HG03064 (cell line): ENCODE data around the gene GPR42.
"Not testable (repeated sequence)": the region's sequence is repeated elsewhere in the genome, so short reads cannot be mapped to it uniquely, and the experiment has no call there.

Experiments
- ATAC-seq: cut with Tn5 transposase; IDR thresholded peaks from one replicate; pipeline ENCODE4 v1.9.1; 2021; ENCODE audit warnings: low read depth; ENCODE audit not compliant: unreplicated experiment

GPR42 gene

DNA sequence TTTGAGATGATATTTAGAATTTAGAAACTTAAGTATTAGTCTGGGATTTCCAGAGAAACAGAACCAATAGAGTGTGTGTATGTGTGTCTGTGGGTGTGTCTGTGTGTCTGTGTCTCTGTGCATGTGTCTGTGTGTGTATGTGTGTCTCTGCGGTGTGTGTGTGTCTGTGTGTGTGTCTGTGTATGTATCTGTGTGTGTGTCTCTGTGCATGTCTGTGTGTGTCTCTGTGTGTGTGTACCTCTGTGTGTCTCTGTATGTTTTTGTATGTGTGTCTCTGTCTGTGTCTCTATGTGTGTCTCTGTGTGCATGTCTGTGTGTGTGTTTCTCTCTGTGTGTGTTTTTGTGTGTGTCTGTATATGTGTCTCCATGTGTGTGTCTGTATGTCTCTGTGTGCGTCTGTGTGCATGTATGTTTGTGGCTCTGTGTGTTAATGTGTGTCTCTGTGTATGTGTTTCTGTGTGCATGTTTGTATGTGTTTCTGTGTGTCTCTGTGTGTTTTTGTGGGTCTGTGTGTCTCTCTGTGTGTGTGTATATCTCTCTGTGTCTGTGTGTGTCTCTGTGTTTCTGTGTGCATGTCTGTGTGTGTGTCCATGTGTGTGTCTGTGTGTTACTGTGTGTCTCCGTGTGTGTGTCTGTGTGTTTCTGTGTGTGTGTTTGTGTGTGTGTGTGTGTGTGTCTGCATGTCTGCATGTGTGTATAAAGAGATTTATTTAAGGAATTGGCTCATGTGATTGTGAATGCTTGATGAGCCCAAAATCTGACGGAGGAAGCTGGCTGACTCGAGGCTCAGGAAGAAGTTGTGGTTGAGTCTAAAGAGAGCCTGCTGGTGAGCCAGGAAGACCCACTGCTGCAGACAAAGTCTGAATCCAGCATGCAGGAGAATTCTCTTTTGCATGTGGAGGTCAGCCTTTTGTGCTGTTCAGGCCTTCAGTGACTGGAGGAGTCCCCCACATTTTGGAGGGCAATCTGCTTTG lies 22.2 kb downstream of the GPR42 start:
- ATAC-seq, result no peak

DNA sequence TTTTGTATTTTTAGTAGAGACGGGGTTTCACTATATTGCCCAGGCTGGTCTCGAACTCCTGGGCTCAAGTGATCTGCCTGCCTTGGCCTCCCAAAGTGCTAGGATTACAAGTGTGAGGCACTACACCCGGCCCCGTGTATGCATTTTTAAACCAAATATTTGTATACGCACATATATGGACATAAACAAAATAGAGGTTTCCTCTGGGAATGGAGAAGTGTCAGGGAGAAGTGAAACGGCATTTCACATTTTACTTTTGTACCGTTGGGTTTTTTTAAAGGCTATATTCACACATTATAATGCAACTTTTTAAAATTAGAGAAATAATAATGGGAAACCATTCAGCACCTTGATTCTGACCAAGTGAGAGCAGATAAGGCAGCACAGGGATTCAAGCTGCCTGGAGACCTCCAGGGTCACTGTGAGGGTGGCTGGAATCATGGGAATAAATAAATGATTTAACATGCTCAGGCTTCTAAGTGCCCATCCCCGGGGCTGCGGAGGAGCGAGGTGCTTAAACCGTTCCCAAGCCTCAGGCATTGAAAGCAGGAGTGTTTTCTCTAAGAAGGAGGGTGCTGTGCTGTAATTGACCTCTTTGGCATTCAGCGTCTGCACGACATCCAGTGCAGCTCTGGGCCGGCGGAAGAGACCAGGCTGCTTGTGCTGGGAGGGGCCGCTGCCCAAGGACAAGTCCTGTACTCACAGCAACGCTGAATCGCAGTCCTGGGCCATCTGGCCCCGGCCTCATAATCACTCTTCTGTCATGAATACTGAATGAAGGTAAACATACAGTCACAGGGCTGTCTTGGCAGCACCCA lies 24.7 kb downstream of the GPR42 start:
- no peak for ATAC-seq

DNA sequence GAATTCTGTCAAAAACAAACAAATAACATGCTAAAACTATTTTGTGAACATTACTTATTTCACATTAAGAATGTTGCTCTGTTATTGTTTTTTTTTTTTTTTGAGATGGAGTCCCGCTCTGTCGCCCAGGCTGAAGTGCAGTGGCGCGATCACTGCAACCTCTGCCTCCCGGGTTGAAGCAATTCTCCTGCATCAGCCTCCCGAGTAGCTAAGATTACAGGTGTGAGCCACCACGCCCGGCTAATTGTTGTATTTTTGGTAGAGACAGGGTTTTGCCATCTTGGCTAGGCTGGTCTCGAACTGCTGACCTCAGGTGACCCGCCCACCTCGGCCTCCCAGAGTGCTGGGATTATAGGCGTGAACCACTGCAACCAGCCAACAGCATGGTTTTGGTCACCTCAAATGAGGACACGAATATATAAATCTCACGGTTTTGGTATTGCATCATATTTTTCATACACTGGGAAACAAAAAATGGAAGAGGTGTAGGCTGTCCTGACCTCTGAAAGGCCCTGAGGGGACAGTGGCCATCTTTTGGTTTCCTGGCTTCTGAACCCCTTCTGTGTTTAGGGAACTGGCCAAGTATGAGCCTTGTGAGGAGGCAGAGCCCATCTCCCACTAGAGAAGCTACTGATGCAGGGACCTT lies 25.5 kb downstream of the GPR42 start:
- ATAC-seq, result no peak

DNA sequence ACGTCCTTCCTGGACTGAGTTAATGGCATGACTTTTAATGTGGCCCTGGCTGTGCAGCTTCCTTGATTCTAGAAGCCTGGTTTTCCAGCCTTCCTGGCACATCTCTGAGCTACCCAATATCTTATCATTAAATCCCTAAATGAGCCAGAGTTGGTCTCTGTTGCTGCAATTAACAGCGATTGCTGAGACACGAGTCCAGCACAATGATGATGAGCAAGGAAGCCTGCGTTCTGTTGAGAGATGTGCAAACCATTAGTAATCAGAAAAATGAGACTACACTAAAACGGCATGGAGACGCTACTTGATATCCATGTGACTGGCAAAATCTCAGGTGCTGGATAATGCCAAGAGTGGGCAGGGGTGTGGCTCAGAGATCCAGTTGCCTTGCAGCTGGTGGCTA lies 26.2 kb downstream of the GPR42 start:
- no peak for ATAC-seq

DNA sequence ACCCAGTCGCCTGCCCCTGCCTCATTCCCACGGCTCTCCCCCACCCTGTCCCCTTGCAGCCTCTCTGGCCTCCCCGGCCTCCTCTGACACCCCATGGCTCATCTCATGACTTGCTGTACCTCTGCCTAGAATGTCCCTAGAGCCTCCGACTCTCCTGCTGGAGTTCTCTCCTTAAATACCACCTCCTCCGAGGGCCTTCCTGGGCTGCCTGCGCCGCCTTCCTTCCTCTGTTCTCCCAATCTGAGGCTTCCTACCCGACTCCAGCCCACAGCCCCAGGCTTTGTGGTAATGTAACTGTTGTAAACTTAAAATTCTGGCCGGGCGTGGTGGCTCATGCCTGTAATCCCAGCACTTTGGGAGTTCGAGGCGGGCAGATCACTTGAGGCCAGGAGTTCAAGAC lies 27.7 kb downstream of the GPR42 start:
- ATAC-seq, result no peak

DNA sequence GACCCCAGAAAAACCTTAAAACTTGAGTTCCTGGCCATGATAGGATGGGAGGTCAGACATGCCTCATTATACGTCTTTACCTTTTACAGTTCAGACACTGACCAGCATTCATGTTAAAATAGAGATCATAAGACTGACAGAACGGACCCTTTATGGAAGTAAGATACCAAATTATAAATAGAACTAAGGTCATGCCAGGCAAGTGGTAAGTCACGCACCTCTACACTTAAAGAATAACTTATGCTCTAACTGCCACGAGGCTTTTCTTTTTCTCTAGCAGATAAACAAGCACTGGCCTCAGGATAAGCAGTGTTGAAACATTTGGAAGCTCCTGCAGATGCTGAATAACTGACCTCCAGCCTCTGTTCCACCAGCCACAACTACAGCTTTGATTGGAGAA lies 28.4 kb downstream of the GPR42 start:
- ATAC-seq, result no peak

DNA sequence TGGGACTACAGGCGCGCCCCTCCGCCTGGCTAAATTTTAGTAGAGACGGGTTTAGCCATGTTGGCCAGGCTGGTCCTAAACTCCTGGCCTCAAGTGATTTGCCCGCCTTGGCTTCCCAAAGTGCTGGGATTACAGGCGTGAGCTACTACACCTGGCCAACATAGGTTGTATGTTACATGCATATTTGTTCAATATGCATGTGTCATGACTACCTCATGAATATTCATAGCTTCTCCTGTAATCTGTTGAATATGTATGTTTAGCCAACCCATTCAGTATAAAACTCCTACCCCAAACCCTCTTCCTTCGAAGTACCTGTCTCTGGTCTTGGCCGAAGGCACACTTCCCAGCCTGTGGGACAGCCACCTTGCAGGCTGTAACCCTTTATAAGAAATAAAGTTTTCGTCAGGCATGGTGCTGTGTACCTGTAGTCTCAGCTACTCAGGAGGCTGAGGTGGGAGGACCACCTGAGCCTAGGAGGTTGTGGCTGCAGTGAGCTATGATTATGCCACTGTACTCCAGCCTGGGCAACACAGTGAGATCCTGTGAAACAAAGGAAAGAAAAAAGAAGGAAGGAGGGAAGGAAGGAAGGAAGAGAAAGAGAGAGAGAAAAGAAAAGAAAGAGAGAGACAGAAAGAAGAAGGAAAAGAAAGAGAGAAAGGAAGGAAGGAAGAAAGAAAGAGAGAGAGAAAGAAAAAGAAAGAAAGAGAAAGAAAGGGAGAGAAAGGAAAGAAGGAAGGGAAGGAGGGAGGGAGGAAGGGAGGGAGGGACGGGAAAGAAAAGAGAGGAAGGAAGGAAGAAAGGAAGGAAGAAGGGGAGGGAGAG lies 29.3 kb downstream of the GPR42 start:
- ATAC-seq, result no peak

DNA sequence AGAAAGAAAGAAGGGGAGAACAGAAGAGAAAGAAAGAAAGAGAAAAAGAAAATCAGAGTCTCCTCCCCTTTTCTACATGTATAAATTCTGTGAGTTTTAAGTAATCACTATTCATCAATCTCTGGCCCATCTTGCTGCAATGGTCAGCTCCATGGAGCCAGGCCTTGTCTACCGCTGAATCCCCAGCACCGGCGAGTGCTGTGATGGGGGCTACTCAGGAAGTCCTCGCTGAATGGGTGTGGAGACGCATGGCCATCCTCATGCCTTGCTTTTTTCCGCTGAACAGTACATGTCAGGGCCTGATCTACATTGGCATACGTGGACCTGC lies 29.9 kb downstream of the GPR42 start:
- ATAC-seq, result no peak

DNA sequence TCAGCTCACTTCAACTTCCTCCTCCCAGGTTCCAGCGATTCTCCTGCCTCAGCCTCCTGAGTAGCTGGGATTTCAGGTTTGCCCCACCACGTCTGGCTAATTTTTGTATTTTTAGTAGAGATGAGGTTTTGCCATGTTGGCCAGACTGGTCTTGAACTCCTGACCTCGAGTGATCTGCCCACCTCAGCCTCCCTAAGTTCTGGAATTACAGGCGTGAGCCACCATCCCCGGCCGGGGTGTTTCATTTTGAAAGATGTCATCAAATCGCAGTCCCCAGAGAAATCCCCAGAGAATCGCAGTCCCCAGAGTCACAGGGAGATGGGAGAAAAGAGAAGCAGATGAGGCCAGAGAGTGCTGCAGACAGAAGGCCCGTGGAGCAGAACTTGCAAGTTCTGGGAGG lies 30.5 kb downstream of the GPR42 start:
- not testable (repeated sequence) for ATAC-seq

DNA sequence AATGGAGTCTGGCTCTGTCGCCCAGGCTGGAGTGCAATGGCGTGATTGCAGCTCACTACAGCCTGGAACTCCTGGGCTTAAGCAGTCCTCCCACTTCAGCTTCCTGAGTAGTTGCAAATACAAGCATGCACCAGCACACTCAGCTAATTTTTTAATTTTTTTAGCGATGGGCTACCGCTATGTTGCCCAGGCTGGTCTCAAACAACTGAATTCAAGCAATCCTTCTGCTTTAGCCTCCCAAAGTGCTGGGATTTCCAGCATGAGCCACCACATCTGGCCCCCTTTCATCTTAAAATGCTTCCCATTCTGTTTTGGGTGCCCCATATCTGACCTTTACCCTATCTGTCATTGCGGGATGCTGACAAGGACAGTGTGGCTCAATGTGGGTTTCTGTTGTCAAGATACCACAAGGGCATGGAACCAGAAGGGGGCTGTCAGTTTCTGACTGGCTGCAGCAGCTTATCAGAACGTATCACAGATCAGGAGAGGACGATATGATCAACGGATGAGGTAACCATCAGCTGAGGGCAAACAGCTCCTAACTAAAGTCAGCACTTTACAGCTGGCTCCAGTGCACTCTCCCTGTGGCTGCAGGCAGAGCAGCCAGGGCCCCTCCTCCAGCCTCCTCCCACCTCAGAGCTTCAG lies 32.4 kb downstream of the GPR42 start:
- ATAC-seq, result no peak

DNA sequence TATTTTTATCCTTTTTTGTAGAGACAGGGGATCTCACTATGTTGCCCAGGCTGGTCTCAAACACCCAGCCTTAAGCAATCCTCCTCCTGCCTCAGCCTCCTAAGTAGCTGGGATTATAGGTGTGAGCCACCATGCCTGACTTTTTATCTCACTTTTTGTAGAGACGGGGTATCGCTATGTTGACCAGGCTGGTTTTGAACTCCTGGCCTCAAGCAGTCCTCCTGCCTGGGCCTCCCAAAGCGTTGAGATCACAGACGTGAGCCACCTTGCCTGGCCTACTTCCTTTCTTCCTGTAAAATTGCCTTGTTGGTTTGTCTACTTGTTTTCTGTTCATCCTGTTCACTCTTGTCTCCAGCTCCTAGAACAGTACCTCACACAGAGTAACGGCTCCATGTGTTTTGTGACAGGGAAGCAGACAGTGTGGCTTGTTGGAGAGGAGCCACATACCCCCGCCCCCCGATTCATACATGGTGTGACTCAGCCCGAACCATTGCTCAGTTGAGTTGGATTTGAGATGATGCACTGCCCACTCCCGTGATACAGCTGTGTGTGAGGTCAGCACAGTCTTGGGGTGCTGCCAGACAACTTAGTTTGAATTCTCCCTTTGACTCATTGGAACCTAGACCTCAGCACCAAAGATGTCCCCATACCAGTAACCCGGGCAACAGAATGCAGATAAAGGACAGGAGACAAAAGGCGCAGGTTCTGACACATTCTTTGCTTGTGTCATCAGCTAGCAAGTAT lies 34.2 kb downstream of the GPR42 start:
- ATAC-seq, result no peak

DNA sequence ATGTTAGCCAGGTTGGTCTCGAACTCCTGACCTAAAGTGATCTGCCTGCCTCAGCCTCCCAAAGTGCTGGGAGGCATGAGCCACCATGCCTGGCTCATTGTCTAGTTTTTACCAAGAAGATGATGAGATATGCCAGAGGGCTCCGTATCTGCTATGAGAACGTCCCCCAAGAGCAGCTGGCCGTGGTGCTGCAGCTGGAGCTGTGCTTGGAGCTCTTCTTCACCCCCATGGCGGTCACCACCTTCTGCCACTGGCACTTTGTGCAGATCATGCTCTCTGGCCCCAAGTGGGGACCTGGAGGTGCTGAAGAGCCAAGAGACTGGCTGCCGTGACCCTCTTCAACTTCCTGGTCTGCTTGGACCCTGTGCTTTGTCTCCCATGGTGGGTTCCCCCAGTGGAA lies 36.8 kb downstream of the GPR42 start:
- no peak for ATAC-seq

DNA sequence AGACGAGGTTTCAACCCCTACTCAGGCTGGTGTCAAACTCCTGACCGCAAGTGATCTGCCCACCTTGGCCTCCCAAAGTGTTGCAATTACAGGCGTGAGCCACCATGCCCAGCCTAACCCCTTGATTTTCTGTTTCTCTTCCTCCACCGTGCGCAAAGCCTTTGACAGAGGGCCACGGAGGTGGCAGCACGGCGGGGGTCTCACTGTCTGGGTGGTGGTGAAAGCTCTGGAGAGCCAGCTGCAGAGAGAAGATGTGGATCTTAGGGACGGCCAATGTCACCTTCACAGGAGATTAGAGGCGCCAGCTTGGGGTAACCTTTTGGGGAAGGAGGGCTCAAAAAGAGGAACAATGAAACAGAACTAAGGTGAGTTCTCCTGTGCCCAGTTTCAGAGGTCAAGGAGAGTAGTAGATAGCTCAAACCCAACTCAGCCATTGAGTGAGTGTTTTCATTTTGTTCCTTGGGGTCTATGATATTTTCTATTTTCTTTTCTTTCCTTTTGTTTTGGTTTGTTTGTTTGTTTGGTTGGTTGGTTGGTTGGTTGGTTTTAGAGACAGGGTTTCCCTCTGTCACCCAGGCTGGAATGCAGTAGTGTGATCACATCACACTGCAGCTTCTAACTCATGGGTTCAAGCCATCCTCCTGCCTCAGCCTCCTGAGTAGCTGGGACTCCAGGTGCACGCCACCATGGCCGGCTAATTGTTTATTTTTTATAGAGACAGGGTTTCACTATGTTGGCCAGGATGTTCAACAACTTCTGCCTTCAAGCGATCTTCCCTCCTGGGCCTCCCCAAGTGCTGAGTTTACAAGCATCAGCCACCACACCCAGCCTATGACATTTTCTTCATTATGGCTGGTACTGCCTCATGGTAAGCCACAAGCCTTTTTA lies 37.7 kb downstream of the GPR42 start:
- no peak for ATAC-seq

DNA sequence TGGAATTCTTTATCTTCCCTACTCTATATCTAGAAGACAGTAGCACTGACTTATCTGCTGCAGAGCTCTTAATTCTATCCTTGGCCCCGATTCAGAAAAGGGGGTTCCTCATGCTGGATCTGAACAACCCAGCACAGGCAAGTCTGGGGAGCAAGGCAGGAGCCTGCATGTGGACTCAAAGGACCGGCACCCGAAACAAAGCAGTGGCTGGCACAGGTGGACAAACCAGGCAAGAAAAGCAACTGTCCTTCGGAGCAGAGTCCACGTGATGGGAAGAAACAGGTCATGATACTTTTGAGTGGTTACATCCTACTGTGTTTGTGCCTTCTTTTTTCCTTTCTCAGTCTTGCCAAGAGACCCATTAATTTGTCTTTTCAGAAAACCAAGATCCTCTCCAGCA lies 38.3 kb downstream of the GPR42 start:
- ATAC-seq, result no peak

DNA sequence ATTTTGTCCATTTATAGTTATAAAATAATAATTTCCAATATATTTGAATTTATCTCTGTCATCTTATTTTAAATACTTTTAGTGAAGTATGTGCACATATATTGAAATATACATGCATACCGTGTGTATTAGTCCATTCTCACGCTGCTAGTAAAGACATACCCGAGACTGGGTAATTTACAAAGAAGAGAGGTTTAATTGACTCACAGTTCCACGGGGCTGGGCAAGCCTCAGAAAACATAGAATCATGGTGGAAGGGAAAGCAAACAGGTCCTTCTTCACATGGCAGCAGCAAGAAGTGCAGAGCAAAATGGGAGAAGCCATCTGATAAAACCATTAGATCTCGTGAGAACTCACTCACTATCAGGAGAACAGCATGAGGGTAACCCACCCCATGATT lies 39.6 kb downstream of the GPR42 start:
- no peak for ATAC-seq

DNA sequence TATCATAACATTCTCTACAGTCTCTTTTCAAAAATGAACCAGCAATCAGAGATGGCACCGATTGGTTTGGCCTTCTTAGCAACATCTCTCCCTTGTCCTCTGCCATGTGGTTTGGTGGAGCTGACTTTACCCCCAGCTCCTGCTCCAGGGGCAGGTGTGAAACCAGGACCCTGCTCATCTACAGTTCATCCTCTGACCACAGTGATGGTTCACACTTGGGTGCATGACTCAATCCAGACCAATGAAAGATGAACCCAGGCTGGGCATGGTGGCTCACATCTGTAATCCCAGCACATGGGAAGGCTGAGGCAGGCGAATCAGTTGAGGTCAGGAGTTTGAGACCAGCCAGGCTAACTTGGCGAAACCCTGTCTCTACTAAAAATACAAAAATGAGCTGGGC lies 43.6 kb downstream of the GPR42 start:
- no peak for ATAC-seq

DNA sequence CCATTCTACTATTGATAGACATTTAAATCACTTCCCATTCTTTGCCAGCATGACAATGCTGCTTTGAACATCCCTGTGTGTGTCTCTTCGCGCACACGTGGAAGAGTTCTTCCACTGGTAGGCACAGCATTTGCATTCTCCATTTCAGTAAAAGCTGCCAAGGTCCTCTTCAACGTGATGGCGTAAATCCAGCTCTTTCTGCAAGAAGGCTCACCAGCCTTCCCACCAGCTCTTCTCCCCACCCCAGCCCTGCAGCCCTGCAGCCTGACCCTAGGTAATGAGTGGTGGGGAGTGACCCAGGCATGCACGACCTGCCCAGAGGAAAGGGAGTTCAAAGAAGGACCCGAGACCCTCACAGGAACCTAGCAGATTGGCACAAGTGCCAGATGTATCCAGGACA lies 45.5 kb downstream of the GPR42 start:
- no peak for ATAC-seq

DNA sequence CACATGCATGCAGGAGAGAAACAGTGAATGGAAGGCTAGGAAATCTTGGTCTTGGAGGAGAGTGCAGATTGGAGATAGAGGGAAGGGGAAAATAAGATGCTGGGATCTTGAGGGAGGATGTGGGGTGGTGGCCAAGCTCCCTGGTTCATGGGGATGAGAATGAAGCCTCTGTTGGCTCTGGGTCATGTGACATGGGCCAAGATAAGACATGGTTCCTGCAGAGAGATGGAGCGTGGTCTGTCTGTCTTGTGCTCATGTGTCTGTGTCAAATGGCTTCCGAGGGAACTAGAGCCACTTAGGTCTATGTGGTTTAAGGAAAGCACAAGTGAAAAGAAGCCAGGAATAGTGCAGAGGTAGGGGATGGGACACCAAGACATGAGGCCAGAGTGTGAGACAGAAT lies 46.4 kb downstream of the GPR42 start:
- no peak for ATAC-seq
